ENCODE results near the gene CPLX4.

The CPLX4 gene

DNA sequence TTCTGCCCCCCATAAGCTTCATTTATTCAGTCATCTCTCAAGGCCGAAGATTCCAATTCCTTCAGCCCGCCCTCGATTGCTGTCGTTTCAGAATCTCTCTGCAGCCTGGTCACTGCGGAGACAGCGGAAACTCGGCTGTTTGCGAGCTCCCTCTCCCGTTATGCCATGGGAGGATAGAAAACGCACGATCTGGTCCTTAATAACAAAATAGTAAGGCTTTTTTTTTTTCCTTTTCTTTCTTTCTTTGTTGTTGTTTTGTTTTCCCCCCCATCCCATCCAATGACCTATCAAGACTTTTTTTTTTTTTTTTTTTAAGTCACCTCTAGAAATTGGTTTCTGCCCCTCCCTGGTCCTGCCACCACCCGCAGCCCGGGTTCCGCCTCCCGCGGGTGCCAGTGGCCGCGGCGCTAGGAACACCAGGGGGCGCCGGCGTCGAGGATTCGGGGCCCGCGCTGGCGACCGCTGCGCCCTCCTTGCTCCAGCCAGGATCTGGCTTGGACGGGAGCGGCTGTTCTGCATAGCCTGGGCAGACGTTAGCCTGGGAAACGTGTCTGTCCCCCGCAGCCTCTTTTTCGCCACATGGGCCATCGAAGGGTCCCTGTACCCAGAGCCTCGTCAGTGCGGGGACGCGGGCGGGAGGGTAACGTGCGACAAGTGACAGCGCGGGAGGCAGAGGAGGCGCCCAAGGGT lies 10.1 kb downstream of the CPLX4 start:
- in situ Hi-C loops (cut with HindIII; ENCODE audit: low sequenced_read_pairs): no loop called here

DNA sequence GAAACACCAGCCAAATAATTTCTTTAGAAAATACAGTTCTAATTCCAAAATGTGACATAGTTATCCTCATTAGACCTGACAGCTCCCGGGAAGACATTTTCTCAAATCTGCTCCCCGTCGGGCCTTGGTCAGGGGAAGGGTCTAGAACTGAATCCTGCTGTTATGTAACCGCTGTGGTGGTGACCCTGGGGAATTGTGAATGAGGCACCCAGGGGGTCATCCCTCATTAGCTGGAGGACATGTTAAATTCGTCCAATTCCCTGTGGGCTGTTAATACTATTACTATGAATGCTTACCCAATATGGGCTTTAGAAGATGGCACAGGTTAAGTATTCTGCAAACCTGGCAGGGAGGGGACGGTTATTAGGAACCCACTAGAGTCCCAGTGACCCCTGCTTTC lies 11.8 kb downstream of the CPLX4 start:
- in situ Hi-C loops (cut with HindIII; ENCODE audit: low sequenced_read_pairs): no loop called here

DNA sequence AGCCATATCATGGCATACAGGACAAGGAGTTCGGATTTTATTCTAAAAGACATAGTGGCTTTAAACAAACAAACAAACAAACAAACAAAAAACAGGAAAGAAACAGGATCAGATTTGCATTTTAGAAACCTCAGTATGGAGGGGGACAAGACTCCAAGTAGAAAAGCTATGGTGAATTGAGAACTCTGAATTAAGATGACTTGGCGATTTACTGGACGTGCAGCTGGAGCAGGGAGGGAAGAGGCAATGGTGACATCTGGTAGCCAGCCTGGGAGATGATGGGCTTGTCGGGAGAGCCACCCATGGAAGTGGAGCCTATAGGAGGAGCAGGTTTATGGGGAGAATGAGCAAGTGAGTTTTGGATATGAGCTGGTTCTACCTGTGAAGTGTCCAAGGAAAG lies 13.2 kb downstream of the CPLX4 start:
- in situ Hi-C loops (cut with HindIII; ENCODE audit: low sequenced_read_pairs): no loop called here

DNA sequence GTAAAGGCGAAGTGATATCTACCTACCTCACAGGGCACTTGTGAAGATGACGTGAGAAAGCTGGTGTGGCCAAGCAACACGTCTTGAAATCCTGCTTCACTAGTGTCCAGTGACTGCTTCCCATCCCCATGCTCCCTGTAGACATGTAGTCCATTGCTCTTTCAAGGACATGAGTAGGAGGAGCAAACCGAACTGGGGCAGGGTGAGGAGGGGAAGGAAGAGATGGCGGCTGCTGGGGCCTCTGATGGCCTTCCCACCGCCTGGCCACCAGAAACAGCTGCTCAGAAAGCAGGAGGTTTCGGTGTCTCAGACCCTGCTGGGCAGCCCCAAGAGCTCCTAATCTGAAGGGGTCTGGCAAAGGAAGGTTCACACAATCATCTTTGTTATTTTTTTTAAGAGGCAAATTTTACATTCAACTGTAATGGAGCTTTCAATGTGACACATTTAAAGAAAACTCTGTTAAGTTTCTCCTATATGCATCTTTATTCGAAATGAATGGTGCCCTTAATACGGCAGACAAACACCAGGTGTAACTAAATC lies 14.7 kb downstream of the CPLX4 start:
- in situ Hi-C loops (cut with HindIII; ENCODE audit: low sequenced_read_pairs): no loop called here

DNA sequence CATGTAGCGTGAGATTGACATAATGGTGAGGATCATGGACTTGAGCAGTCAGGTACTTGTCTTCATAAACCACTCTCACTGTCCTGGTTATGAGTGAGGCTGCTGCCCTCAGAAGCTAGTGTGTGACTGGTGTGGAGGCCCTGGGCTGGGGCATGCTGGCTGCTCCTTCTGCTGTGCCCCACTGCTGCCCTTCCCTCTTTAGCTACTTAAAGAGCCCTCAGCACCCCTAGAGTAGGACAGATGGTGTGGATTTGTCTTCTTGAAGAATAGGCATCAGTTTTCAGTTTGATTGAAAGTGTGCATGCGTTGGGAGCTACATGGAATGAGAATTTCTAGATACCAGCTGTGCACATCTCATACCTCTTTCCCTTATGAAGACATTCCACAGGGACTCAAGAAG lies 15.4 kb downstream of the CPLX4 start:
- in situ Hi-C loops (cut with HindIII; ENCODE audit: low sequenced_read_pairs): no loop called here

DNA sequence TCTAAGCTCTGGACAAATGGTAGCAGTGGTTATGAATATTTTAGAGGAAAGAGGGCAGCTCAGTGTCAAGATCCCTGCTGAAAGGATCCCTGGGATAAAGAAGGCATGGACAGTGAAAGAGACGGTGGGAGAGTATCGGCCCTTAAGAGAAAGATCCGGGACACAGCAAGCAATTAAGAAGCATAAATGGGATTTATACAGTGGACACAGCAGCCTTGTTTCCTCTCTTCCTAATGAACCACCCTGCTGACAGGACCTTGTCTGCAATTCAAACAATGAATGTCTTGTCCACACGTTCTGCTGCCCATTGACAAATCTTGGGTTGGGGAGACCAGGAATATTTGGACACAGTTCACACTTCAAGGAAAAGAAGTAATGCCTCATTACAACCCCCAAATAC lies 16.5 kb downstream of the CPLX4 start:
- in situ Hi-C loops (cut with HindIII; ENCODE audit: low sequenced_read_pairs): no loop called here

DNA sequence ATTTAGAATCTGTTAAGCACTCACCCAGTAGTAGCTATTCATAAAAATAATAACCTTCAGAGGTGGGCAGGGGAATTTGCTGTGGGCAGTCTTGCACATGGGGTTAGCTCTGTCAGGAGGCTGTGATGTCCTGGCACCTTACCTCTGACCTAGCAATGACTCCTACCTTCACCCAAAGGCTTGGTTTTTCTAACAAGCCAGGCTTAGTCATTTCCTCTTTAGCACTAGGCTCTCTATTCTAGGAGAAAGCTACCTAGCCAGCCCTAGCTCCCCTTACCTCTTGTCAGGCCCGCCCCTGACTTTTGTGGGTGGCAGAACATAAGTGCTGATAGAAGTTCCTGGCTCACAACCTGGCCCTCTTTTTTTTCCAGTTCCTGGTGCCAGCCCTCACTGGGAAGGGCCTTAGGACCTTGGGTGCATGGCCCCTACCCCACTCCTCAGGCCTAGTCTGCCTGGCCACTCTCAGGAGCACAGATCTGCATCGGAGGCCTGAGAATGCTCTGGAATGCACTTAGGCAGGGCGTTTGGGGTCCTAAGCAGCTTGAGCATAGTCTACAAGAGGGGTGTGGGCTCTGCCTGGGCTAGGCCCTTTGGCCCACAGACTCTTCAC lies 17.7 kb downstream of the CPLX4 start:
- in situ Hi-C loops (cut with HindIII; ENCODE audit: low sequenced_read_pairs): no loop called here

DNA sequence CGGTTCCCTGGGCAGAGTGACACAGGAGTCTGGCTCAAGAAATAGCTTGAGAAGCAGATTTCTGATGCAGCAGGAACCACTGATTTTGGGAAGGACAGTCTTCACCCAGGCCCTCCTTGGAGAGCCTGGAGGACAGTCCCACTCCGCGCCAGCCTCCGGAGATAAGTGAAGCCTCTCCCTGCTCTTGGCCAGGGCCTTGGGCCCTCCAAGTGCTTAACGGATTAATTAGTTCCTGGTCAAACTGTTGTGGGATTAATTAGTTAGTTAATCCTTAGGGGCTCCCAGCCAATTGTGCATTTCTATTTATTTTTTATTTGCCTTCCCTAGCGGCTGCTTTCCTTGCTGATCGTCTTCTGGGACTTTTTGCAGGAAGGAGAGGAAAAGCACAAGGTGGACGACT lies 19.6 kb downstream of the CPLX4 start:
- in situ Hi-C loops (cut with HindIII; ENCODE audit: low sequenced_read_pairs): no loop called here

DNA sequence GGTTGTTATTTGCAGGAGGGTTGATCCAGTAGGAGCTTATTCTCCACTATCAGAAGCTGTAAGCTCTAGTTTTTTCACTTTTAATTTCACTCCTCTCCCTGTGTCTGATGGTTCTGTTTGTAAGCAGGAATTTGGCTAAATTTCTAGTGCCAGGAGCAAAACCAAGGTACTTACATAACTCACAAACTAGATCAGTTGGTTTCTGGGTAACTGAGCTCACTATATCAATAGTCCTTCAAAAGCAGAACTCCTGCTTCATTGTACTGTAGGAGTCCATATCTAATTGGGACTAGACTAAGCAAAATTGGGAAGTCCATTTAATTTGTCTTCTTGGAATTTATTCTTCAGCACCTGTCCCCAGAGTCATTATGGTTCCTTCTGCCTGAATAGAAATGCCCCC lies 25.1 kb downstream of the CPLX4 start:
- in situ Hi-C loops (cut with HindIII; ENCODE audit: low sequenced_read_pairs): no loop called here

DNA sequence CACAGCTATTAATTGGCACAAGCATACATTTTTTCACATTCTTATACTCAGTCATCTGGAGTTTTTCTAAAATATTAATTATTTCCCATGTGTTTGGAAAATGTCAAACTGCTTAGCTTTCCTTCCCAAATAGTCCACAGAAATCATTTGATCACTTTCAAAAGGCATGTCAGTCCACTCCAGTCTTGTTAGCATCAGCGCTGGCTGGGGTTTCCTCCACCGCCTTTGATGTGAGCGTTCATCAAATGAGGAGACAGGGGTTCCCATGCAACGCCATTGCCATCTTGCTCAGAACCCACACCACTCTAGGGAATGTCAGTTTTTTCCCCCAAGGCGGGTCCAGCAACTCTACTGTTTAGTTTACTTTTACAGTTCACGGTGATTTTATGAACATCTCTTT lies 32.1 kb downstream of the CPLX4 start:
- in situ Hi-C loops (cut with HindIII; ENCODE audit: low sequenced_read_pairs): no loop called here

DNA sequence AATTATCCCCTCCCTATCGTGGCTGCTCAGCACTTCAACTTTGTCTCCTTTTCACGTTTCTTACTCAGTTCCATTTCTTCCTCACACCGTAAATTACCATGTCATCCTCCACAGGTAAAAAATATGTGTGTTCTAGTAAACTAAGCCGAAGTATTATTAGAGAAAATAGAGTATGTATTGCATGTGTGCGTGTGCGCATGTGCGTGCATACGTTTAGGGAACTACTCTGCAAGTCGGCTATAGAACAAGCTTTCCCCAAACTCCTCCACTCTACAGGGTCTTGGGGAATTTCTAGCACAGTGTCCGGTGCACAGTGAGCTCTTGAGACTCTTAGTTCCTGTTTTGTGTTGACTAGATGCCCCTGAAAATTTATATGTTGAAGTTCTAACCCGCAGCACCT lies 36.1 kb downstream of the CPLX4 start:
- in situ Hi-C loops (cut with HindIII; ENCODE audit: low sequenced_read_pairs): no loop called here

DNA sequence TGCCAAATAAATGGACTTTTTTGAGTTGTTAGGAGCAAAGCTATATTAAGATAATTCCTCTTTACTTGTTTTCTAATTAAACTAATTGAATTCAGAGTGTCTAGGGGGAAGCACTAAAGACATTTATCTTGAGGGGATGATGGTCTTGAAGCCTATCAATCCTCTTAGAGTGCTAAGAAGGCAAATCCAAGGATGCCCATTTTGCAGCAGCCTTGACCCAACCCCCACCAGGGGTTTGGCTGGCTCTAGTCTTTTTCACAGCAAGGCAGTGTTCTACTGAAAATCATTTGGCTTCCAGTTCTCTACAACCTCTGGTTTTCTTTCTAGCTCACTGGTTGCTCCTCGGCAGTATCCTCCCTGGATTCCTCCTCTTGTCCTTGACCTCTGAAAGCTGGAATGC lies 38.7 kb downstream of the CPLX4 start:
- in situ Hi-C loops (cut with HindIII; ENCODE audit: low sequenced_read_pairs): no loop called here

DNA sequence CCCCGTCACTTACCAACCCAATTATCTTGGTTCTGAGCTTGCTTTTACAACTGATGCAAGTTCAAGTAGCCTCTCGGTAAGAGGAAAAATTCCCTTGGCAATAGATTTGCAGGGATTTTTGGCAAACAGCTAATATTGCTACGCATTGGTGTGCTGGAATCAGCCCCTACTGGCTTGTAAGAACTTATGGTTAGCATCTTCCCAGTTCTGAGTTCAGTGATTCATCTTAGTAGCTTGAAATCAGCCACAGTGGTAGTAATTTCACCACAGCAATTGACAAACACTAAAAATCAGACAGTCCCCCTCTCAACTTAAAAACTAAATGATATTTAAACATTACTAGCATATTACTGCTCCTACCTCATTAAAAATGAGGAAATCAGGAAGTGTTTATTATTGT lies 39.3 kb downstream of the CPLX4 start:
- in situ Hi-C loops (cut with HindIII; ENCODE audit: low sequenced_read_pairs): no loop called here

DNA sequence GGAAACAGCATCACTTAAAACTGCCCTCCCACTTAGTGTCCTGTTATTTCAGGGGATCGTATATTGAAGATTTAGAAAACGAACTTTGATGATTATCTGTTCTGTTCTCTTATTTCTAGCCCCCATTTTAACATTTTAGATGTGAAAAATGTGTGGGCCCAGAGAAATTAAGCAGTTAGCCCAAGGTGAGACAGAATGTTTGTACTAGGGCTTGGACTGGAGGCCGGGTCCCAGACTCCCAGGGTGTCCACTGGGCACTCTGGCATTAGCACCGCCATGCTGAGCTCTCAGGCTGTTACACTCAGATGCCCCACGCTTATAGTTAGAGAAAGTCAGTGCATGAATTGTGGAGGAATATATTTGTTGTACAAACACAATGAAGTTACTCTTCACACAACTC lies 39.7 kb downstream of the CPLX4 start:
- in situ Hi-C loops (cut with HindIII; ENCODE audit: low sequenced_read_pairs): no loop called here

DNA sequence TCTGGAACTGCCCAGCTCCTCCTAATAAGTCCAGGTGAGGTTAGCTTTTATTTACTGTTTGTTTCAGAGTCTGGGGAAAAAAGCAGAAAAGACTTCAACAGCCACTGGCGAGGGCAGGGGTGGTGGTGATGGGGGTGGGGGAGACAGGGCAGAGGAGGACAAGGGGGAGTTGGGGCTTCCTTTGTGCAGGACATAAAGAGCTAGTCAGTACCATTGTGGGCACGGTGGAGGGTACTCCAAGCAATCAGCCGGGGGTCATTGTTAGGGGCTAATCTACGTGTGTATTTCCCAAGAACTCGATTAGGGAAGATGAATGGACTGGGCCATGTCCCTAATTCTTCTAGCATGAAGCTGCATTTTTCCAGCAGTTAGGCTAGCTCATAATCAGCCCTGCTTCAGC lies 42.4 kb downstream of the CPLX4 start:
- in situ Hi-C loops (cut with HindIII; ENCODE audit: low sequenced_read_pairs): no loop called here

DNA sequence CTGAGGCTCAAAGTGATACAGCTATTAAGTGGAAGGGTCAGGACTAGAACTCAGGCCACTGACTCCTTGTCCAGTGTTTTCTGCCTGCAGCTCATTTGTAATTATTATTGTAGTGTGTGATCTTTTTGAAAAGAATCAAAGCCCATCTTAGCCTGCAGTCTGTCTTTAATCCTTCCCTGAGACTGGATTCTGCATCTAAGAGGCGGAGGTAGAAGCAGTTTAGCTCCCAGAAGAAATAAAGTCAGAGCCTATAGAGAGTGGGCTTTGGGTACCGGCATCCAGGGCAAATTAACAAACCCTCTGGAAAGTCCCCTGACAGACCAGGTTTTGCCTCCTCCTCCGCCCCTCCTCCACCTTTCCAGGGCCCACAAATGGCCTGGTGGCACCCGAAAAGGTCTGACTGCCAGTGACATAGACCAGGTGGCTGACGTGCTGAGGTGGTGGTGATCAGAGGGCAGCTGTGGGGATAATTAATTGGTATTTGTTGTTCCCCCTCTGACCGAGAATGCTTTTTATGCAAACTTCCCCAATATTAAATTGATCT lies 43.0 kb downstream of the CPLX4 start:
- in situ Hi-C loops (cut with HindIII; ENCODE audit: low sequenced_read_pairs): no loop called here

DNA sequence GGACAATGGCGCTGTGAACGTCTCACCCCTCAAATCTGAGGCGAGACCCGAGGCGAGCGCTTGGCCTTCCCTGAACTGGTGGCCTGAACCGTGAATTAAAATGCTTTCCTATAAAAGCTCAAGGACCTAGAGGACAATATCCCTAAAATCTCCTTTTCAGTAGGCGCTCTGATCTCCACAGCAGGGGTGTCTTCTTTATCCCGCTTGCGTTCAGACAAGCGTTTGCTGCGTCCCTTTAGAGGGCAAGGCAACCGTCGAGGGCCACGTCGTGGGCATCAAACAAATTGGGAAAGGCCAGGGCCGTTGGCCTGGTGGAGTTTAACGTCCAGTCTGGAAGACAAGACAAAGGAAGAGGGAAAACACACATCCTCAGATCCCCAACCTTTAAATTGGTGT lies 43.9 kb downstream of the CPLX4 start:
- in situ Hi-C loops (cut with HindIII; ENCODE audit: low sequenced_read_pairs): no loop called here

DNA sequence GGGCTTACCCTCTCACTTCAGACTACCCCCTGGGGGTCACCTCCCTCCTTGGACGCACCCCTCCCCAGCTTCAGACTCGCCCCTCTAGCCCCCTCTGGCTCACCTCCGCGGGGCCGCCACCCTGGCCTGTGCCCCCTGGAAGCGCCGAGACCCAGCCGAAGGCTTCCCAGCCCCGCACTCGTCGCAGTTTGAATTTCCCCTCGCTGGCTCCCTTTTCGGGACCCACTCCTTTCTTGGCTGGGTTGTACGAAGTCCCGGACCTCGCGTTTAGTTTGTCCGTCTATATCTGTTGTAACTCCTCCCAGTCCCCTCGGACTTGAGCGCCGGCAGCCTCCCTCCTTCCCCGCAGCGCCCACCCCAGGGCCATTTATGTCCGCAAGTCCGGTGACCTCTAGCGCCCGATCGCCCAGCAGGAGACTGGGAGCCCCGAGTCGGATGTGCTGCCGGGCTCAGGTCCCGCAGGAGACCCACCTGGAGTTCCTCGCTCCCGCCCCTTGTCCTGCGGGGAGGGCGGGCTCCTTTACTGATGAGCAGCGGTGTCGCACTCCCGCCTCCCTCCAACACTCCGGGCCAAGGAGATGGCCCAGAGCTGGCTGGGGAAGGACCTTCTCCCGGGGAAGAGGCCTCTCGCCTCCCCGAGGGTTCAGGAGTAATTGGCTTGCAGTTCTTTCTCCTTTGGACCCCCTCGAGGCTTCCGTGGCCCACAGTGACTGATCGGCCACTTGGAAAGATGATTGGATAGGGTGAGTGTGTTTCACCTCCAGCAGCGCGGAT lies 44.5 kb downstream of the CPLX4 start:
- in situ Hi-C loops (cut with HindIII; ENCODE audit: low sequenced_read_pairs): no loop called here

DNA sequence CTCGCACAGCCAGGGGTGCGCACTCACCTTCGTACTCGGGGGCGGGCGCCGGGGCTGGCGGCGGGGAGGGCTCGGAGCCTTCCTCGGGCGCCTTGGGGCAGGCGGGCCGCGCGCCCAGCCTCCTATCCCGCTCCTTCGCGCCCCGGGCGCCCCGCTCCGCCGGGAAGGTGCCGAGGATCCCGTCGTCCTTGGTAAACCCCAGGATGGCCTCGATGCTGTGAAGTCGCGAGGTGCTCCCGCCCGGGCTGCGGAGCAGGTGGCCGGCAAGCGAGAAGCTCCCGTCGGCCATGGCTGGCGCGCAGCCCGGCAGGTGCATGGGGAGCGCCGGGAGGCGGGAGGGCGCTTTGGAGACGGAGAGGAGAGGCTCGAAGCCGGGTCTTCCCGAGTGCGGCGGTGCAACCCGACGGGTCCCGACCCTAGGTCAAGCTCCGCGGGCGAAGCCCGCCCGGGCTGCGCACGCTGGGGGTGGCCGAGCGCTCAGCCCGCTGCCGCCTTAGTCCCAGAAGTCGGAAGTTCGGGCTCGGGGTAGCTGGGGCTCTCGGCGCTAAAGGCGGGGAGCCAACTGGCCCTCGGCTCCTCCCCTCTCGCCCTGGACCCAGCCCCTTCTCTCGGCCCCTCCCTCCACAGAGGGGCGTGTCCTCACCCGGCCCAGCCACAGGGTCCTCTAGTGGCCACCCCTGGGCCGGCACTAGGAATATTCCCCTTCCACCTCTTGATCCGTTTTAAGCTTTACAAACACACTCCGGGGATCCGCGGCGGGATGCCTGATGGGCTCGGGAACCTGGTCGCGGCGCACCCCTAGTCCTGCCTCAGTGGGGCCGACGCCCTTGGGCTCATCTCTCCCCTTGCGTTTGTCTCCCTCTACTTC lies 45.3 kb downstream of the CPLX4 start, which contains the start of gene RAX:
TSS of gene RAX (minus strand) at position 564 of the 868 bp plus-strand sequence. CDS start at position 316, 248 bp downstream.
- in situ Hi-C loops (cut with HindIII; ENCODE audit: low sequenced_read_pairs): no loop called here

DNA sequence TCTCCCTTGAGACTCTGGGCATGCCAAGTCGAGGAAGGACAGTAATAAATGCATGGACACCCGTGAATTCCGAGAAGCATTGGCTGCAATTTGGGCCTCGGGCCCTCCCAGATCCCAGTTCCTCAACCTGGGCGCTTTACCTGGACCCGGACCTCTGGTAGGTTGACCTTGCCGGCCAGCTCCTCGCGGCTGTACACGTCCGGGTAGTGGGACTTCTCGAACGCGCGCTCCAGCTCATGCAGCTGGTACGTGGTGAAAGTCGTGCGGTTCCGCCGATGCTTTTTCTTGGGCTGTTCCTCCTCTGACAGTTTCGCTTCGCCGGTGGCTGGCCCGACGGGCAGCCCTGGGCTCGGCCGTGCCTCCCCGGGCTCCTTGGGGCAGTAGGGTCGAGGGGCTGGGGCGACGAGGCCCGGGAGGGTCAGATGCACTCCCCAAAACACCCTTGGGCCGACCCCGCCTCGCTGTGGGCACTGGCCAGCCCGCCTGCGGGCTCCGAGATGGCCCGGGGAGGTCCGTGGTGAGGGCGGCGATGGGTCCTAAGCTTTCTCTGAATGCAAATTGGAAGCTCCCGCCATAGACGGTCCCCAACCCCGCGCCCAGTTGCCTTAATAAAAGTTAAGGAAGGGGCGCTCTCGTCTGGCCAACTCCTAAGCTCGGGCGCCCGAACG lies 46.1 kb downstream of the CPLX4 start:
- in situ Hi-C loops (cut with HindIII; ENCODE audit: low sequenced_read_pairs): no loop called here

All from DLD1 (cell line).